Sigmoid colon (tissue), 4 donors: ENCODE data around the gene TOMM70.

Experiments
- EP300 ChIP-seq, 4 donors: sonication (generic); formaldehyde crosslinking; IDR thresholded peaks; one replicate each; pipeline ENCODE4 v1.6.1; 2017; ENCODE audit warnings: antibody characterized with exemption in 4 of 4
- POLR2A ChIP-seq, 2 donors: fragments of 450-650 bp; IDR thresholded peaks; one replicate each; pipeline ENCODE4 v1.6.1; 2016; ENCODE audit warnings: antibody characterized with exemption in 2 of 2, mild to moderate bottlenecking in 2 of 2, moderate library complexity in 2 of 2
- TF ChIP-seq, protein P1 (sequence below), 4 experiments: fragments of 450-650 bp in 3 of 4; fragments of 200-600 bp in 1 of 4; IDR thresholded peaks; one replicate each; pipeline ENCODE4 v1.5.1; 2016 to 2019; ENCODE audit warnings: antibody characterized with exemption in 4 of 4, mild to moderate bottlenecking in 3 of 4, moderate library complexity in 2 of 4

DNA sequence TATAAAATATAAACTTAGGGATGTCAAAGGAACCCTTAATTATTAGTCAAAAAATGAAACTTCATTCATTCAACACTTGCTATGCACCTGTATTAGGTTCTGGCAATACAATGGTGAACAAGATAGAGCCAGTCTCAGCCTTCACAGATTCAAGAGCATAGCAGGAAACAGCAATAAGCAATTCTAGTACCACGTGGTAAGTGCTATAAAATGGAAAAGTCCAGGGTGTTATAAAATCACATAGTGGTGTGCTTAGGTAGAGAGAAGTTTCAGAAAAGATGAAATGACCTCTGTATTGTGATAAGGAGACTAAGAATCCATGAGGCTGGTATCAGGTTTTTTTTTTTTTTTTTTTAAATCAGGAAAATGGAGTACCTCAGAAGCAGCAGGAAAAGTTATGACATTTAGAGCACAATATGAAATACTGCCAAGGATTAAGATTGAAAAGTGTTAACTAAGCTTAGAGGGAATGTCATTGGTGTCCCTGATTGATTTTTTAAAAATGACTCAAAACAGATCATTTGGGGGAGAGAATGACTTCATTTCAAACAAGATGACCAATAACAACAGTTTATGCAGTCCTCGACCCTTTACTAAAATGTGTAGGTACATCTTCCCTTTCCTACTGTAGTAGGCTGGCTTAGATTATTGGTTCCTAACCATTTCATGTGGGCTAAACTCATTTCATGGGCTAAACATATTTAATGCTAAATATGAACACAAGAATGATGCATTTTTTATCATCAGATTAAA, 5.0 kb downstream of the TOMM70 start:
- no peak for TF ChIP-seq EP300 (IDR thresholded peaks at IDR 0.05)
- TF ChIP-seq, protein P1, sequence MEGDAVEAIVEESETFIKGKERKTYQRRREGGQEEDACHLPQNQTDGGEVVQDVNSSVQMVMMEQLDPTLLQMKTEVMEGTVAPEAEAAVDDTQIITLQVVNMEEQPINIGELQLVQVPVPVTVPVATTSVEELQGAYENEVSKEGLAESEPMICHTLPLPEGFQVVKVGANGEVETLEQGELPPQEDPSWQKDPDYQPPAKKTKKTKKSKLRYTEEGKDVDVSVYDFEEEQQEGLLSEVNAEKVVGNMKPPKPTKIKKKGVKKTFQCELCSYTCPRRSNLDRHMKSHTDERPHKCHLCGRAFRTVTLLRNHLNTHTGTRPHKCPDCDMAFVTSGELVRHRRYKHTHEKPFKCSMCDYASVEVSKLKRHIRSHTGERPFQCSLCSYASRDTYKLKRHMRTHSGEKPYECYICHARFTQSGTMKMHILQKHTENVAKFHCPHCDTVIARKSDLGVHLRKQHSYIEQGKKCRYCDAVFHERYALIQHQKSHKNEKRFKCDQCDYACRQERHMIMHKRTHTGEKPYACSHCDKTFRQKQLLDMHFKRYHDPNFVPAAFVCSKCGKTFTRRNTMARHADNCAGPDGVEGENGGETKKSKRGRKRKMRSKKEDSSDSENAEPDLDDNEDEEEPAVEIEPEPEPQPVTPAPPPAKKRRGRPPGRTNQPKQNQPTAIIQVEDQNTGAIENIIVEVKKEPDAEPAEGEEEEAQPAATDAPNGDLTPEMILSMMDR (IDR thresholded peaks at IDR 0.05), result no peak
- TF ChIP-seq POLR2A (IDR thresholded peaks at IDR 0.05), result no peak
